Testis (tissue), 2 donors: Measurements from ENCODE around the gene LYRM4.

ENCODE experiments used
- POLR2A ChIP-seq: fragments of 450-650 bp; IDR thresholded peaks from one replicate; pipeline ENCODE4 v1.6.1; 2017; ENCODE audit warnings: antibody characterized with exemption, mild to moderate bottlenecking, moderate library complexity
- TF ChIP-seq, protein P1 (sequence below), 3 experiments: fragments of 450-650 bp in 2 of 3; fragments of 200-600 bp in 1 of 3; sonication (generic) in 1 of 3; IDR thresholded peaks; one replicate each; pipeline ENCODE4 v1.5.1; 2016 to 2019; ENCODE audit warnings: antibody characterized with exemption in 3 of 3, mild to moderate bottlenecking in 2 of 3, moderate library complexity in 1 of 3

- no peak for TF ChIP-seq POLR2A
- TF ChIP-seq, protein P1, sequence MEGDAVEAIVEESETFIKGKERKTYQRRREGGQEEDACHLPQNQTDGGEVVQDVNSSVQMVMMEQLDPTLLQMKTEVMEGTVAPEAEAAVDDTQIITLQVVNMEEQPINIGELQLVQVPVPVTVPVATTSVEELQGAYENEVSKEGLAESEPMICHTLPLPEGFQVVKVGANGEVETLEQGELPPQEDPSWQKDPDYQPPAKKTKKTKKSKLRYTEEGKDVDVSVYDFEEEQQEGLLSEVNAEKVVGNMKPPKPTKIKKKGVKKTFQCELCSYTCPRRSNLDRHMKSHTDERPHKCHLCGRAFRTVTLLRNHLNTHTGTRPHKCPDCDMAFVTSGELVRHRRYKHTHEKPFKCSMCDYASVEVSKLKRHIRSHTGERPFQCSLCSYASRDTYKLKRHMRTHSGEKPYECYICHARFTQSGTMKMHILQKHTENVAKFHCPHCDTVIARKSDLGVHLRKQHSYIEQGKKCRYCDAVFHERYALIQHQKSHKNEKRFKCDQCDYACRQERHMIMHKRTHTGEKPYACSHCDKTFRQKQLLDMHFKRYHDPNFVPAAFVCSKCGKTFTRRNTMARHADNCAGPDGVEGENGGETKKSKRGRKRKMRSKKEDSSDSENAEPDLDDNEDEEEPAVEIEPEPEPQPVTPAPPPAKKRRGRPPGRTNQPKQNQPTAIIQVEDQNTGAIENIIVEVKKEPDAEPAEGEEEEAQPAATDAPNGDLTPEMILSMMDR (IDR thresholded peaks at IDR 0.05) = no peak
Measured at GRCh38 chr6:5107341-5107740, 153.4 kb downstream of the LYRM4 start.
